ENCODE measurements around the gene PITRM1.

- no peak for TF ChIP-seq POLR2A (IDR thresholded peaks at IDR 0.05)
- TF ChIP-seq, protein P1, sequence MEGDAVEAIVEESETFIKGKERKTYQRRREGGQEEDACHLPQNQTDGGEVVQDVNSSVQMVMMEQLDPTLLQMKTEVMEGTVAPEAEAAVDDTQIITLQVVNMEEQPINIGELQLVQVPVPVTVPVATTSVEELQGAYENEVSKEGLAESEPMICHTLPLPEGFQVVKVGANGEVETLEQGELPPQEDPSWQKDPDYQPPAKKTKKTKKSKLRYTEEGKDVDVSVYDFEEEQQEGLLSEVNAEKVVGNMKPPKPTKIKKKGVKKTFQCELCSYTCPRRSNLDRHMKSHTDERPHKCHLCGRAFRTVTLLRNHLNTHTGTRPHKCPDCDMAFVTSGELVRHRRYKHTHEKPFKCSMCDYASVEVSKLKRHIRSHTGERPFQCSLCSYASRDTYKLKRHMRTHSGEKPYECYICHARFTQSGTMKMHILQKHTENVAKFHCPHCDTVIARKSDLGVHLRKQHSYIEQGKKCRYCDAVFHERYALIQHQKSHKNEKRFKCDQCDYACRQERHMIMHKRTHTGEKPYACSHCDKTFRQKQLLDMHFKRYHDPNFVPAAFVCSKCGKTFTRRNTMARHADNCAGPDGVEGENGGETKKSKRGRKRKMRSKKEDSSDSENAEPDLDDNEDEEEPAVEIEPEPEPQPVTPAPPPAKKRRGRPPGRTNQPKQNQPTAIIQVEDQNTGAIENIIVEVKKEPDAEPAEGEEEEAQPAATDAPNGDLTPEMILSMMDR (IDR thresholded peaks at IDR 0.05 in 4 of 5, conservative IDR thresholded peaks at IDR 0.05 in 1 of 5): no peak
Observed at GRCh38 chr10:3201796-3202195, 29.2 kb upstream of the PITRM1 start.
